Measurements from ENCODE around the gene ATE1. TPM values are rescaled to one million over a fixed set of nuclear protein-coding genes. Genes with fewer than 3 reads are reported as not detected.

The ATE1 gene
- total RNA-seq, 4 donors from 2014 or later: 31.4 to 47.9 (median 38.3) TPM

DNA sequence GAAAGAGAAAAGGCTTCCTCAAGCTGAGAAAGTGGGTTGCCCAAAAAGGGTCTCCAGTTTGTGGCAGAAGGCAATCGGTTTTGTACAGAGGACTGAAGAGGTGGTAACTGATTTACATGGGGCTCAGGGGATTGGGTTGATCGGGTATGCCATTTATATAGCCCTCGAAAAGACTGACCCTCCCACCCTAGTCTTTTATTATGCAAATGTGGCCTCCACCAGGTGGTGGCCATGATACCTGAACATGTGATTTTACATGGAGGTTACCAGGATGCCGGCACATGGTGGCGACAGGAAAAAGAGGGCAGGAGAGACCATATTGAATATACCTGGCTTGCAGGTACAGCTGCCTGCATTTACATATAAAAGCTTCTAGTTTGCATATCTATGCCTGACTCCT lies 36.7 kb downstream of the ATE1 start:
- Histone ChIP-seq H3K27me3 (no peaks in the 10 kb centered on the region), H3K4me3 (no peak overlapping the region), H3K9me3 (no peaks in the 10 kb centered on the region), H3K36me3 (peaks cover 0 to 17% (median 0%) of the 10 kb centered on the region in 3 donors), H3K27ac (no peak overlapping the region), H3K4me1 (no peaks in the 10 kb centered on the region)
- TF ChIP-seq POLR2A (IDR thresholded peaks at IDR 0.05): no peak
- TF ChIP-seq CTCF (IDR thresholded peaks at IDR 0.05): no peak
- no peak for DNase-seq

- H3K4me3 ChIP-seq: no peak overlapping the region
- no peak for DNase-seq
- no peaks in the 10 kb centered on the region for H3K4me1 ChIP-seq
- no peak overlapping the region for H3K27ac ChIP-seq
- TF ChIP-seq CTCF (IDR thresholded peaks at IDR 0.05) (no peak), POLR2A (IDR thresholded peaks at IDR 0.05) (no peak)
- H3K9me3 ChIP-seq: no peaks in the 10 kb centered on the region
- peaks cover 0 to 12% (median 0%) of the 10 kb centered on the region in 3 donors for H3K36me3 ChIP-seq
- H3K27me3 ChIP-seq: no peaks in the 10 kb centered on the region
Measured at GRCh38 chr10:121889212-121889611, 38.6 kb downstream of the ATE1 start.

- peaks cover 0 to 4% (median 0%) of the 10 kb centered on the region in 3 donors for H3K36me3 ChIP-seq
- peak in 2 of 3 donors; percentile 63 to 74 for DNase-seq
- TF ChIP-seq CTCF (IDR thresholded peaks at IDR 0.05) (peak; percentile 48 to 79 (median 70)), POLR2A (IDR thresholded peaks at IDR 0.05) (no peak)
- H3K4me1 ChIP-seq: no peaks in the 10 kb centered on the region
- H3K4me3 ChIP-seq: no peak overlapping the region
- no peaks in the 10 kb centered on the region for H3K9me3 ChIP-seq
- H3K27me3 ChIP-seq: no peaks in the 10 kb centered on the region
- no peak overlapping the region for H3K27ac ChIP-seq
Measured at GRCh38 chr10:121886997-121887622, 40.7 kb downstream of the ATE1 start.

GRCh38 chr10:121886181-121886580 lies 41.6 kb downstream of the ATE1 start:
- Histone ChIP-seq H3K9me3 (no peaks in the 10 kb centered on the region), H3K4me3 (no peak overlapping the region), H3K27ac (no peak overlapping the region), H3K4me1 (no peaks in the 10 kb centered on the region), H3K27me3 (no peaks in the 10 kb centered on the region), H3K36me3 (peaks cover 0 to 7% (median 0%) of the 10 kb centered on the region in 3 donors)
- DNase-seq: no peak
- TF ChIP-seq POLR2A (IDR thresholded peaks at IDR 0.05) (no peak), CTCF (IDR thresholded peaks at IDR 0.05) (no peak)

- H3K9me3 ChIP-seq: no peaks in the 10 kb centered on the region
- DNase-seq: no peak
- no peaks in the 10 kb centered on the region for H3K27me3 ChIP-seq
- TF ChIP-seq POLR2A (IDR thresholded peaks at IDR 0.05): no peak
- no peak for TF ChIP-seq CTCF (IDR thresholded peaks at IDR 0.05)
- H3K27ac ChIP-seq: no peak overlapping the region
- no peaks in the 10 kb centered on the region for H3K4me1 ChIP-seq
- H3K36me3 ChIP-seq: peaks cover 0 to 12% (median 0%) of the 10 kb centered on the region in 3 donors
- H3K4me3 ChIP-seq: no peak overlapping the region
Measured at GRCh38 chr10:121880895-121881294, 46.9 kb downstream of the ATE1 start.

All from Peyer's patch (tissue), 4 donors.